Loucy (cell line): Measurements from ENCODE around the gene FRMD4A.

Experiments used
- H2AFZ ChIP-seq: fragments of 200-600 bp; sonication (generic); 2 replicates; pipeline ENCODE4 v1.6.0; 2016; ENCODE audit warnings: antibody characterized with exemption, mild to moderate bottlenecking, low read length, moderate library complexity
- H3F3A ChIP-seq: fragments of 200-600 bp; 2 replicates; pipeline ENCODE4 v1.6.0; 2016; ENCODE audit warnings: antibody characterized with exemption, low read depth, mild to moderate bottlenecking
- H3K27me3 ChIP-seq: fragments of 200-600 bp; sonication (generic); 2 replicates; pipeline ENCODE4 v1.6.1; 2014; ENCODE audit warnings: low read length, mild to moderate bottlenecking; ENCODE audit not compliant: insufficient read depth, poor library complexity, severe bottlenecking
- H3K36me3 ChIP-seq: fragments of 200-600 bp; sonication (generic); 2 replicates; pipeline ENCODE4 v1.6.1; 2016; ENCODE audit warnings: low read length; ENCODE audit not compliant: insufficient read depth
- H3K4me1 ChIP-seq: fragments of 200-600 bp; sonication (generic); 2 replicates; pipeline ENCODE4 v1.5.1; 2014; ENCODE audit warnings: low read length, mild to moderate bottlenecking; ENCODE audit not compliant: insufficient read depth, poor library complexity, severe bottlenecking
- H3K4me2 ChIP-seq: fragments of 200-600 bp; sonication (generic); 2 replicates; pipeline ENCODE4 v1.6.0; 2014; ENCODE audit warnings: antibody characterized with exemption, low read length, low read depth, mild to moderate bottlenecking; ENCODE audit not compliant: poor library complexity, severe bottlenecking
- H3K4me3 ChIP-seq: fragments of 200-600 bp; sonication (generic); 2 replicates; pipeline ENCODE4 v1.5.1; 2014; ENCODE audit warnings: low read length, mild to moderate bottlenecking, mixed read lengths; ENCODE audit not compliant: poor library complexity, severe bottlenecking
- H3K79me2 ChIP-seq: fragments of 200-600 bp; sonication (generic); 2 replicates; pipeline ENCODE4 v1.6.1; 2014; ENCODE audit warnings: low read length; ENCODE audit not compliant: insufficient read depth
- H3K9ac ChIP-seq: fragments of 200-600 bp; sonication (generic); 2 replicates; pipeline ENCODE4 v1.6.0; 2014; ENCODE audit warnings: mild to moderate bottlenecking, low read depth, low read length, moderate library complexity; ENCODE audit not compliant: poor library complexity, severe bottlenecking
- H3K9me2 ChIP-seq: fragments of 200-600 bp; sonication (generic); replicated peaks from 2 replicates; pipeline ENCODE4 v1.6.1; 2016; ENCODE audit warnings: low read depth, low read length, mixed read lengths
- H3K9me3 ChIP-seq: fragments of 200-600 bp; sonication (generic); 2 replicates; pipeline ENCODE4 v1.6.1; 2014; ENCODE audit warnings: mild to moderate bottlenecking, antibody characterized with exemption, low read length, low read depth; ENCODE audit not compliant: insufficient read depth
- H4K20me1 ChIP-seq: fragments of 200-600 bp; sonication (generic); 2 replicates; pipeline ENCODE4 v1.6.0; 2014; ENCODE audit warnings: antibody characterized with exemption, low read length, mild to moderate bottlenecking; ENCODE audit not compliant: insufficient read depth, poor library complexity, severe bottlenecking
- CTCF ChIP-seq: fragments of 200-600 bp; sonication (generic); conservative IDR thresholded peaks from 2 replicates; pipeline ENCODE4 v1.5.1; 2014; ENCODE audit warnings: mild to moderate bottlenecking, antibody characterized with exemption, low read length
- EZH2phosphoT487 ChIP-seq: fragments of 200-600 bp; IDR thresholded peaks from 2 replicates; pipeline ENCODE4 v1.6.1; 2018; ENCODE audit warnings: antibody characterized with exemption, mild to moderate bottlenecking, moderate library complexity, borderline replicate concordance

The FRMD4A gene

GRCh38 chr10:13950543-13950939, 380.2 kb downstream of the FRMD4A start:
- Histone ChIP-seq H3K4me2 (no peak overlapping the region), H3K79me2 (no peaks in the 10 kb centered on the region), H2AFZ (no peak overlapping the region), H3K9ac (no peak overlapping the region), H3K4me3 (no peak overlapping the region), H3K9me2 (no peaks in the 10 kb centered on the region), H3K27me3 (no peaks in the 10 kb centered on the region), H3K9me3 (no peaks in the 10 kb centered on the region), H4K20me1 (no peaks in the 10 kb centered on the region), H3K4me1 (no peaks in the 10 kb centered on the region), H3F3A (no peaks in the 10 kb centered on the region), H3K36me3 (no peaks in the 10 kb centered on the region)
- TF ChIP-seq CTCF, result no peak
- TF ChIP-seq EZH2phosphoT487, result no peak

GRCh38 chr10:13949844-13950542, 380.7 kb downstream of the FRMD4A start:
- Histone ChIP-seq H3K9me2 (no peaks in the 10 kb centered on the region), H3K4me1 (no peaks in the 10 kb centered on the region), H3K9me3 (no peaks in the 10 kb centered on the region), H4K20me1 (no peaks in the 10 kb centered on the region), H3K36me3 (no peaks in the 10 kb centered on the region), H3K4me3 (no peak overlapping the region), H3K9ac (no peak overlapping the region), H3K27me3 (no peaks in the 10 kb centered on the region), H3F3A (no peaks in the 10 kb centered on the region), H3K4me2 (no peak overlapping the region), H2AFZ (no peak overlapping the region), H3K79me2 (no peaks in the 10 kb centered on the region)
- TF ChIP-seq CTCF (no peak), EZH2phosphoT487 (no peak)

- Histone ChIP-seq H3K9me3 (no peaks in the 10 kb centered on the region), H4K20me1 (no peaks in the 10 kb centered on the region), H3K27me3 (no peaks in the 10 kb centered on the region), H3K4me2 (no peak overlapping the region), H3K4me3 (no peak overlapping the region), H3K4me1 (no peaks in the 10 kb centered on the region), H3K9me2 (no peaks in the 10 kb centered on the region), H3K9ac (no peak overlapping the region), H2AFZ (no peak overlapping the region), H3K36me3 (no peaks in the 10 kb centered on the region), H3F3A (no peaks in the 10 kb centered on the region), H3K79me2 (no peaks in the 10 kb centered on the region)
- TF ChIP-seq CTCF (no peak), EZH2phosphoT487 (no peak)
These were observed 384.6 kb downstream of the FRMD4A start for GRCh38 chr10:13946209-13946460.
